Neural cell (in vitro differentiated cells): ENCODE data around the gene PDE8A. TPM values are rescaled to one million over a fixed set of nuclear protein-coding genes. Genes with fewer than 3 reads are reported as not detected.

ENCODE experiments used
- H2AFZ ChIP-seq: fragments of 200-600, 300-800 bp; sonication (generic), shearing (Covaris generic); 2 replicates; pipeline ENCODE4 v1.6.0; 2014; ENCODE audit warnings: low read depth, mild to moderate bottlenecking, antibody characterized with exemption, low read length, moderate library complexity
- H3F3A ChIP-seq: fragments of 200-600 bp; shearing (Covaris generic); 2 replicates; pipeline ENCODE4 v1.6.1; 2016; ENCODE audit warnings: mild to moderate bottlenecking, moderate library complexity, mixed read lengths, antibody characterized with exemption, low read length; ENCODE audit not compliant: insufficient read depth, poor library complexity, severe bottlenecking
- H3K27ac ChIP-seq: fragments of 200-600, 300-800 bp; sonication (generic), shearing (Covaris generic); 2 replicates; pipeline ENCODE4 v1.5.1; 2014; ENCODE audit warnings: mild to moderate bottlenecking, low read length, moderate library complexity
- H3K27me3 ChIP-seq: fragments of 300-800, 200-600 bp; sonication (generic), shearing (Covaris generic); 2 replicates; pipeline ENCODE4 v1.6.0; 2014; ENCODE audit warnings: mild to moderate bottlenecking, low read depth, low read length, moderate library complexity; ENCODE audit not compliant: insufficient read depth
- H3K36me3 ChIP-seq: fragments of 300-800, 200-600 bp; sonication (generic), shearing (Covaris generic); 2 replicates; pipeline ENCODE4 v1.5.1; 2014; ENCODE audit warnings: mild to moderate bottlenecking, antibody characterized with exemption, low read length, moderate library complexity; ENCODE audit not compliant: insufficient read depth
- H3K4me2 ChIP-seq: fragments of 300-800, 200-600 bp; sonication (generic), shearing (Covaris generic); 2 replicates; pipeline ENCODE4 v1.6.0; 2014; ENCODE audit warnings: mild to moderate bottlenecking, low read length
- H3K4me3 ChIP-seq: fragments of 300-800, 200-600 bp; sonication (generic), shearing (Covaris generic); 2 replicates; pipeline ENCODE4 v1.5.1; 2014; ENCODE audit warnings: mild to moderate bottlenecking, low read length, moderate library complexity
- H3K79me2 ChIP-seq: fragments of 200-600 bp; shearing (Covaris generic); replicated peaks from 2 replicates; pipeline ENCODE4 v1.6.0; 2014; ENCODE audit warnings: mild to moderate bottlenecking, low read length, moderate library complexity; ENCODE audit not compliant: insufficient read depth
- H3K9ac ChIP-seq: fragments of 300-800, 200-600 bp; sonication (generic), shearing (Covaris generic); 2 replicates; pipeline ENCODE4 v1.6.1; 2016; ENCODE audit warnings: mild to moderate bottlenecking, low read length, mixed read lengths
- H3K9me2 ChIP-seq: fragments of 200-600 bp; shearing (Covaris generic); 2 replicates; pipeline ENCODE4 v1.6.1; 2016; ENCODE audit warnings: mild to moderate bottlenecking, low read length, mixed read lengths; ENCODE audit not compliant: insufficient read depth
- H3K9me3 ChIP-seq: fragments of 200-600, 300-800 bp; sonication (generic), shearing (Covaris generic); 2 replicates; pipeline ENCODE4 v1.6.1; 2016; ENCODE audit warnings: mild to moderate bottlenecking, mixed run types, low read length, moderate library complexity, mixed read lengths
- H4K20me1 ChIP-seq: fragments of 200-600 bp; shearing (Covaris generic); 2 replicates; pipeline ENCODE4 v1.6.1; 2016; ENCODE audit warnings: mild to moderate bottlenecking, mixed run types; ENCODE audit not compliant: insufficient read depth
- CTCF ChIP-seq: fragments of 450-650 bp; IDR thresholded peaks from 2 replicates; pipeline ENCODE4 v1.5.1; 2014; ENCODE audit warnings: antibody characterized with exemption, mild to moderate bottlenecking, moderate library complexity; ENCODE audit not compliant: poor library complexity, severe bottlenecking
- EP300 ChIP-seq: fragments of 450-650 bp; conservative IDR thresholded peaks from 2 replicates; pipeline ENCODE4 v1.6.1; 2014; ENCODE audit warnings: antibody characterized with exemption, mild to moderate bottlenecking, moderate library complexity; ENCODE audit not compliant: poor library complexity, severe bottlenecking
- EZH2 ChIP-seq: fragments of 200-600, 300-800 bp; shearing (Covaris generic), sonication (generic); IDR thresholded peaks from 2 replicates; pipeline ENCODE4 v1.6.1; 2014; ENCODE audit warnings: antibody characterized with exemption, low read length, borderline replicate concordance, mild to moderate bottlenecking; ENCODE audit not compliant: insufficient read depth, poor library complexity, severe bottlenecking
- MXI1 ChIP-seq: fragments of 450-650 bp; conservative IDR thresholded peaks from 2 replicates; pipeline ENCODE4 v1.6.1; 2014; ENCODE audit warnings: antibody characterized with exemption, mild to moderate bottlenecking; ENCODE audit not compliant: poor library complexity, severe bottlenecking
- POLR2AphosphoS5 ChIP-seq: IDR thresholded peaks from 2 replicates; pipeline ENCODE4 v1.6.1; 2012
- RAD21 ChIP-seq: fragments of 450-650 bp; conservative IDR thresholded peaks from 2 replicates; pipeline ENCODE4 v1.6.1; 2014; ENCODE audit warnings: antibody characterized with exemption, mild to moderate bottlenecking, moderate library complexity
- REST ChIP-seq: IDR thresholded peaks from 2 replicates; pipeline ENCODE4 v1.6.1; 2012; ENCODE audit warnings: borderline replicate concordance
- SMC3 ChIP-seq: fragments of 450-650 bp; conservative IDR thresholded peaks from 2 replicates; pipeline ENCODE4 v1.6.1; 2014; ENCODE audit warnings: antibody characterized with exemption, mild to moderate bottlenecking, moderate library complexity; ENCODE audit not compliant: poor library complexity
- TAF1 ChIP-seq: IDR thresholded peaks from 2 replicates; pipeline ENCODE4 v1.6.1; 2012; ENCODE audit warnings: low read depth
- polyA plus RNA-seq: library from polyadenylated mRNA; depleted of rRNA; stranded (reverse); fragments of >200 nt; gene quantifications from 2 replicates; pipeline ENCODE4 v1.2.3, GENCODE V29; 2014

The PDE8A gene
- polyA plus RNA-seq, 1 donor from 2014 or later = 13.2 TPM

- H4K20me1 ChIP-seq = no peaks in the 10 kb centered on the region
- no peak overlapping the region for H3K9ac ChIP-seq
- no peak overlapping the region for H3K27ac ChIP-seq
- H3K9me2 ChIP-seq = no peaks in the 10 kb centered on the region
- no peak overlapping the region for H3K4me2 ChIP-seq
- H3K9me3 ChIP-seq = no peaks in the 10 kb centered on the region
- no peaks in the 10 kb centered on the region for H3K27me3 ChIP-seq
- H2AFZ ChIP-seq = no peak overlapping the region
- H3K4me3 ChIP-seq = no peak overlapping the region
- H3K36me3 ChIP-seq = no peaks in the 10 kb centered on the region
- no peaks in the 10 kb centered on the region for H3F3A ChIP-seq
- no peaks in the 10 kb centered on the region for H3K79me2 ChIP-seq
- TF ChIP-seq POLR2AphosphoS5 = no peak
- no peak for TF ChIP-seq SMC3
- no peak for TF ChIP-seq EZH2
- no peak for TF ChIP-seq TAF1
- TF ChIP-seq MXI1 = no peak
- no peak for TF ChIP-seq RAD21
- TF ChIP-seq REST = no peak
- no peak for TF ChIP-seq EP300
- no peak for TF ChIP-seq CTCF
Measured at GRCh38 chr15:85116066-85116465, 134.4 kb downstream of the PDE8A start.

DNA sequence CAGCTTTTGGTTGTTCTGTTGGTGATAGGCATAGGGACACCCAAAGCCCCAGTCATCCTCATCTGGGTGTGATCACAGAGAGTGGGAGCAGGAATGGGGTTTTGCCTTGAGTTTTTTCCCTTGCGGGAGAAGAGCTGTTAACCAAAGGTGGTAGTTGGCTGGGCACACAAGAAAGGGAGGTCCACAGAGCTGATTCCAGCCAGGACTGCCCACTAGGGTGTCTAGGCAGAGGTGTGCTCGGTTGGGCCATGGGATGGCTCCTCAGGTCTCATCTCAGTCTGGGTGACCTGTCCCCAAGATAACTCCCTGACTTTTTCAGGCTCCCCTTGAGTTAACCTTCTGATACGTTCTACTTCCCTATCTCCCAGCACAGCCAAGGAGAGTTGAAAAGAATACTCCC, 134.8 kb downstream of the PDE8A start:
- Histone ChIP-seq H3K9me3 (no peaks in the 10 kb centered on the region), H3K36me3 (no peaks in the 10 kb centered on the region), H4K20me1 (no peaks in the 10 kb centered on the region), H3F3A (no peaks in the 10 kb centered on the region), H2AFZ (no peak overlapping the region), H3K4me2 (no peak overlapping the region), H3K9me2 (no peaks in the 10 kb centered on the region), H3K27ac (no peak overlapping the region), H3K9ac (no peak overlapping the region), H3K27me3 (no peaks in the 10 kb centered on the region), H3K4me3 (no peak overlapping the region), H3K79me2 (no peaks in the 10 kb centered on the region)
- TF ChIP-seq CTCF (no peak), SMC3 (no peak), RAD21 (no peak), EZH2 (no peak), MXI1 (no peak), REST (no peak), POLR2AphosphoS5 (no peak), EP300 (no peak), TAF1 (no peak)
